ENCODE data around the gene DUOXA1.

Gene DUOXA1

DNA sequence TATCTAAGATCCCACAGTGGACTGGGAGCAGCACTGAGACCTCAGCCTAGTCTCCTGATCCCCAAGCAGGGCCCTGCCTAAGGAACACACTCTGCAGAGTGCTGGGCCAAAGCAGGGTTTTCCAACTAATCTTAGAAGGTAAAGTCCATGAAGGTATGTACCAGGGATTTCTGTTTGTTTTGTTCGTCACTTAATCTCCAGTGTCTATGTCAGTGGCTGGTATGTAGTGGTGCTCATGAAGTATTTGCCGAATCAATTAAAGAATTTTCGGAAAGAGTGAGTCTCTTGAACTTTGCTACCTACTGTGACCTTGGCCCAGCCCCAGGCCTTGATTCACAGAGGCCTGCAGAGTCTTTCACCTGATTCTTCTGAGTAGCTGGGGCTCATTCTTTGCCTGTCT lies 1.8 kb upstream of the DUOXA1 start:
- TF ChIP-seq MYC (IDR thresholded peaks at IDR 0.05; ENCODE audit: low read depth, low read length) (no peak), POLR2A (IDR thresholded peaks at IDR 0.05; ENCODE audit: extremely low read depth, insufficient read length) (no peak)
- TF ChIP-seq, protein P1, sequence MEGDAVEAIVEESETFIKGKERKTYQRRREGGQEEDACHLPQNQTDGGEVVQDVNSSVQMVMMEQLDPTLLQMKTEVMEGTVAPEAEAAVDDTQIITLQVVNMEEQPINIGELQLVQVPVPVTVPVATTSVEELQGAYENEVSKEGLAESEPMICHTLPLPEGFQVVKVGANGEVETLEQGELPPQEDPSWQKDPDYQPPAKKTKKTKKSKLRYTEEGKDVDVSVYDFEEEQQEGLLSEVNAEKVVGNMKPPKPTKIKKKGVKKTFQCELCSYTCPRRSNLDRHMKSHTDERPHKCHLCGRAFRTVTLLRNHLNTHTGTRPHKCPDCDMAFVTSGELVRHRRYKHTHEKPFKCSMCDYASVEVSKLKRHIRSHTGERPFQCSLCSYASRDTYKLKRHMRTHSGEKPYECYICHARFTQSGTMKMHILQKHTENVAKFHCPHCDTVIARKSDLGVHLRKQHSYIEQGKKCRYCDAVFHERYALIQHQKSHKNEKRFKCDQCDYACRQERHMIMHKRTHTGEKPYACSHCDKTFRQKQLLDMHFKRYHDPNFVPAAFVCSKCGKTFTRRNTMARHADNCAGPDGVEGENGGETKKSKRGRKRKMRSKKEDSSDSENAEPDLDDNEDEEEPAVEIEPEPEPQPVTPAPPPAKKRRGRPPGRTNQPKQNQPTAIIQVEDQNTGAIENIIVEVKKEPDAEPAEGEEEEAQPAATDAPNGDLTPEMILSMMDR (IDR thresholded peaks at IDR 0.05; ENCODE audit: low read depth, low read length), result no peak
- TF ChIP-seq, protein P2, sequence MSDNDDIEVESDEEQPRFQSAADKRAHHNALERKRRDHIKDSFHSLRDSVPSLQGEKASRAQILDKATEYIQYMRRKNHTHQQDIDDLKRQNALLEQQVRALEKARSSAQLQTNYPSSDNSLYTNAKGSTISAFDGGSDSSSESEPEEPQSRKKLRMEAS (IDR thresholded peaks at IDR 0.05; ENCODE audit: low read depth, low read length), result no peak
- DNase-seq (ENCODE audit: low read depth), result no peak
- no peak overlapping the region for H3K4me3 ChIP-seq (ENCODE audit: low read depth, low read length)

DNA sequence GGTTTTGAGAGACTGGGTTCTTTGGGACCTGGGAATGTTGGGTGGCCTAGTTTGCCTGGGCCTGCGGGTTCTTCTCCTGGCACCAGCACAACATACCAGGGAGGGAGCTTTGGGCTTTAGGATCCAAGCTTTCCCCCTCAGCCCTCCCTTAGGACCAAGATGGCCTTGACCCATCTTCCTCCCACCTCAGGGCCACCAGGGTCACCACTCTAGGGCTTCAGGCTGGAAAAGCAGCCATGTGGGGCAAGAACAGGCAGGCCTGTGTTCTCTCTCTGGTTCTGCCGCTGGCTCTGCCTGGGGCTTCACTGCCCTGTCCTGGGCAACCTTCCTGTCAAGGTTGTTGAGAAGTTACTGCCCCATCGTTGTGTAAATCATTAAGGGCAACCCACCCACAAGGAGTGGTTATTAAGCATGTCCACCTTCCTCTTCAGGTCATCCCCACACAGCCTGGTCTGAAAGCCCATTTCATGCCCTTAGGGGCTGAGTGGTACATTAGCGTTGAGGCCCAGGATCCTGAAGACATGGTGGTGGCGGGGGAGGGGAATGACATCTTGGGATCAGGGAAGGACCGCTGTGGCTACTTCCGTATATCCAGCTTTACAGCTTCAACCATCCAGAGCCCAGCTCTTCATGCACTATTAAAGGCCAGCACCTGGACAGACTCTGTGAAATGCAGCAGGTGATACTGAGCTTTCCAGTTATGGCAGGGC lies 767 bp upstream of the DUOXA1 start:
- no peak overlapping the region for H3K4me3 ChIP-seq (ENCODE audit: low read depth, low read length)
- DNase-seq (ENCODE audit: low read depth), result no peak
- TF ChIP-seq MYC (IDR thresholded peaks at IDR 0.05; ENCODE audit: low read depth, low read length) (no peak), POLR2A (IDR thresholded peaks at IDR 0.05; ENCODE audit: extremely low read depth, insufficient read length) (no peak)
- TF ChIP-seq, protein P2 (IDR thresholded peaks at IDR 0.05; ENCODE audit: low read depth, low read length), result no peak
- TF ChIP-seq, protein P1 (IDR thresholded peaks at IDR 0.05; ENCODE audit: low read depth, low read length), result no peak

- TF ChIP-seq, protein P1 (IDR thresholded peaks at IDR 0.05; ENCODE audit: low read depth, low read length), result no peak
- no peak for TF ChIP-seq MYC (IDR thresholded peaks at IDR 0.05; ENCODE audit: low read depth, low read length)
- TF ChIP-seq, protein P2 (IDR thresholded peaks at IDR 0.05; ENCODE audit: low read depth, low read length), result no peak
- DNase-seq (ENCODE audit: low read depth), result no peak
- no peak overlapping the region for H3K4me3 ChIP-seq (ENCODE audit: low read depth, low read length)
Observed at GRCh38 chr15:45128971-45129639, 574 bp downstream of the DUOXA1 start.

DNA sequence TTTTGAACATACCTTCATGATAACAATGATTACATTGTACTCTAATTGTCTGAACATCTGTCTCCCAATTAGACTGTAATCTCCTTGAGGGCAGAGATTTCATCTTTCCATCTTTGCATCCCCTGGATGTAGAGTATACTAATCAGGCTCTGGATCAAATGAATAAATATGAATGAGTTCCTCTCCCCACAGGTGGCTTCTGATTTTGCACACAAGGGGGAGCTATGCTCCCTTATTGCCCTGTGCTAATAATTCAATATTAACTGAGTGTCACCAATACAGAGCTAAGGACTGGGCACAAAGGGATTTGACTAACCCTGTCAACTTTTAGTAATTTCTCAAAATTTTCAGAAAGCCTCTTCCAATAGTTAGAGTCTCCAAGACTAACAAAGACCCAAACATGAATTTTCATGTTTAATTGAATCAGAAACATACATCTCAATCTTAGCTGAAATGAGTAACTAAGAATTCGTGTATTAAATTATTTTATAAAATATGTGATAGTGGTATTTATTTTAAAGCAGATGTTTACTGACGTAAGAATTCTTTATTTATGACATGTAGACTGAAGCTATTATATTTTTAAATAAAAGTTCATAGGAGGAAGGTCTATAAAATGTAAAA lies 3.0 kb downstream of the DUOXA1 start:
- TF ChIP-seq, protein P1 (IDR thresholded peaks at IDR 0.05; ENCODE audit: low read depth, low read length), result peak; percentile 59
- TF ChIP-seq POLR2A (IDR thresholded peaks at IDR 0.05; ENCODE audit: extremely low read depth, insufficient read length), result no peak
- DNase-seq (ENCODE audit: low read depth), result peak; percentile 42
- H3K4me3 ChIP-seq (ENCODE audit: low read depth, low read length), result no peak overlapping the region

GRCh38 chr15:45123397-45123796 lies 6.3 kb downstream of the DUOXA1 start:
- TF ChIP-seq POLR2A (IDR thresholded peaks at IDR 0.05; ENCODE audit: extremely low read depth, insufficient read length) (no peak), MYC (IDR thresholded peaks at IDR 0.05; ENCODE audit: low read depth, low read length) (no peak)
- TF ChIP-seq, protein P1 (IDR thresholded peaks at IDR 0.05; ENCODE audit: low read depth, low read length), result no peak
- TF ChIP-seq, protein P2 (IDR thresholded peaks at IDR 0.05; ENCODE audit: low read depth, low read length), result no peak
- no peak overlapping the region for H3K4me3 ChIP-seq (ENCODE audit: low read depth, low read length)
- DNase-seq (ENCODE audit: low read depth), result no peak

Measured in NB4 (cell line).